Stomach (tissue), 9 donors: ENCODE data around the gene BRI3. TPM values are rescaled to one million over a fixed set of nuclear protein-coding genes. Genes with fewer than 3 reads are reported as not detected.

ENCODE experiments used
- DNase-seq, 2 donors: peaks; one replicate each; pipeline versions ENCODE4 v3.0.0 to v3.0.0-alpha.2; 2013 to 2019
- H3K27ac ChIP-seq, 5 donors: fragments of 200-600 bp in 4 of 5; sonication (generic) in 4 of 5; one replicate each; pipeline ENCODE4 v1.5.1; 2013 to 2019; ENCODE audit warnings: mild to moderate bottlenecking in 1 of 5, moderate library complexity in 1 of 5
- H3K27me3 ChIP-seq, 3 donors: fragments of 200-600 bp; sonication (generic); one replicate each; pipeline ENCODE4 v1.5.1; 2017 to 2019; ENCODE audit warnings: mixed run types in 1 of 3
- H3K36me3 ChIP-seq, 4 donors: fragments of 200-600 bp; sonication (generic); 1 replicate in 3 of 4; 2 replicates in 1 of 4; pipeline ENCODE4 v1.5.1; 2016 to 2019
- H3K4me1 ChIP-seq, 4 donors: fragments of 200-600 bp; sonication (generic); one replicate each; pipeline ENCODE4 v1.5.1; 2016 to 2019
- H3K4me3 ChIP-seq, 4 donors: fragments of 200-600 bp; sonication (generic) in 3 of 4; one replicate each; pipeline ENCODE4 v1.5.1; 2016 to 2019; ENCODE audit warnings: mild to moderate bottlenecking in 1 of 4
- H3K9me3 ChIP-seq, 4 donors: fragments of 200-600 bp; sonication (generic); one replicate each; pipeline ENCODE4 v1.5.1; 2016 to 2019
- CTCF ChIP-seq, 7 experiments: fragments of 450-650 bp in 4 of 7; fragments of 200-600 bp in 3 of 7; sonication (generic) in 3 of 7; IDR thresholded peaks; one replicate each; pipeline ENCODE4 v1.5.1; 2016 to 2019; ENCODE audit warnings: antibody characterized with exemption in 7 of 7, control low read depth in 2 of 7, mild to moderate bottlenecking in 1 of 7
- EP300 ChIP-seq: sonication (generic); formaldehyde crosslinking; IDR thresholded peaks from one replicate; pipeline ENCODE4 v1.6.1; 2017; ENCODE audit warnings: antibody characterized with exemption
- POLR2A ChIP-seq, 4 donors: fragments of 450-650 bp; IDR thresholded peaks; one replicate each; pipeline ENCODE4 v1.6.1; 2016; ENCODE audit warnings: antibody characterized with exemption in 4 of 4, control low read depth in 2 of 4, mild to moderate bottlenecking in 1 of 4, moderate library complexity in 1 of 4
- POLR2AphosphoS5 ChIP-seq, 3 donors: sonication (generic); formaldehyde crosslinking; IDR thresholded peaks; one replicate each; pipeline ENCODE4 v1.6.1; 2016; ENCODE audit warnings: antibody characterized with exemption in 3 of 3
- WGBS, 5 donors: extraction: QIAGEN DNeasy Blood & Tissue Kit in 3 of 5; methylation state at CpG; one replicate each; pipeline versions ENCODE4 v1.1.5 to v1.1.7; 2013 to 2018; 5-methylcytosine and 5-hydroxymethylcytosine counted together
- intact Hi-C: fragments of 100-400 bp; cut with DNase I; formaldehyde crosslinking; loops from one replicate; pipeline ENCODE4 v1.15.1; 2023; ENCODE audit warnings: low total_unique reads
- polyA plus RNA-seq, 3 donors: library from polyadenylated mRNA; stranded (reverse); fragments of 200-250 nt; gene quantifications; one replicate each; pipeline ENCODE4 v1.2.3, GENCODE V29; 2013
- total RNA-seq, 5 donors: library from RNA; depleted of rRNA; stranded (reverse); fragments of >200 nt; gene quantifications; one replicate each; pipeline versions ENCODE4 v1.1.0 to v1.2.3, GENCODE V29; 2014 to 2016
- donor health status: healthy with polysubstance abuse.
- donor health status: Bipolar disorder and iron deficiency.
- donor health status: healthy.

The BRI3 gene
- total and polyA plus RNA-seq, 8 donors, result 25.9 to 411 (median 92.8) TPM; not detected in 1

- intact Hi-C loops, result loop anchor here (10.0 kb wide), 1 partner anchor 93 kb away; no protein-coding TSS in a partner anchor
- Histone ChIP-seq H3K4me1 (peaks cover 8 to 17% (median 13%) of the 10 kb centered on the region in 4 donors), H3K36me3 (peaks cover 14 to 74% (median 56%) of the 10 kb centered on the region in 4 donors), H3K9me3 (no peaks in the 10 kb centered on the region), H3K27ac (no peak overlapping the region), H3K27me3 (no peaks in the 10 kb centered on the region), H3K4me3 (no peak overlapping the region)
- no peak for DNase-seq
- 83 to 89% (median 85%) methylated on average over 20 to 22 of the region's 22 CpGs for WGBS, 5 donors
- no peak for TF ChIP-seq POLR2A (IDR thresholded peaks at IDR 0.05)
- no peak for TF ChIP-seq CTCF (IDR thresholded peaks at IDR 0.05)
- no peak for TF ChIP-seq EP300
- no peak for TF ChIP-seq POLR2AphosphoS5 (IDR thresholded peaks at IDR 0.05)
These were observed 20.4 kb downstream of the BRI3 start for GRCh38 chr7:98301693-98302470.

GRCh38 chr7:98303176-98303865, 21.8 kb downstream of the BRI3 start:
- Histone ChIP-seq H3K27me3 (no peaks in the 10 kb centered on the region), H3K27ac (no peak overlapping the region), H3K4me3 (no peak overlapping the region), H3K4me1 (peaks cover 4 to 19% (median 10%) of the 10 kb centered on the region in 4 donors), H3K36me3 (peaks cover 22 to 80% (median 63%) of the 10 kb centered on the region in 4 donors), H3K9me3 (no peaks in the 10 kb centered on the region)
- no peak for DNase-seq
- no peak for TF ChIP-seq EP300
- no peak for TF ChIP-seq POLR2A (IDR thresholded peaks at IDR 0.05)
- TF ChIP-seq POLR2AphosphoS5 (IDR thresholded peaks at IDR 0.05), result no peak
- TF ChIP-seq CTCF (IDR thresholded peaks at IDR 0.05), result no peak
- WGBS, 5 donors, result 79 to 86% (median 83%) methylated on average over 19 of the region's 19 CpGs
- intact Hi-C loops, result loop anchor here (10.0 kb wide), 1 partner anchor 91 kb away; no protein-coding TSS in a partner anchor

- intact Hi-C loops, result loop anchor here (10.0 kb wide), 1 partner anchor 91 kb away; no protein-coding TSS in a partner anchor
- H3K4me3 ChIP-seq, result no peak overlapping the region
- TF ChIP-seq POLR2AphosphoS5 (IDR thresholded peaks at IDR 0.05) (no peak), POLR2A (IDR thresholded peaks at IDR 0.05) (no peak), EP300 (no peak), CTCF (IDR thresholded peaks at IDR 0.05) (no peak)
- peaks cover 22 to 86% (median 67%) of the 10 kb centered on the region in 4 donors for H3K36me3 ChIP-seq
- H3K27ac ChIP-seq, result no peak overlapping the region
- H3K4me1 ChIP-seq, result peaks cover 0 to 19% (median 10%) of the 10 kb centered on the region in 4 donors
- DNase-seq, result no peak
- no peaks in the 10 kb centered on the region for H3K9me3 ChIP-seq
- no peaks in the 10 kb centered on the region for H3K27me3 ChIP-seq
- WGBS, 5 donors, result 75 to 88% (median 83%) methylated on average over 4 to 15 of the region's 15 CpGs
These were observed 22.4 kb downstream of the BRI3 start for GRCh38 chr7:98303906-98304305.

- Histone ChIP-seq H3K27me3 (no peaks in the 10 kb centered on the region), H3K27ac (peak overlapping the region in 2 of 5 donors; percentile 14 to 35), H3K4me1 (peaks cover 0 to 19% (median 10%) of the 10 kb centered on the region in 4 donors), H3K4me3 (no peak overlapping the region), H3K36me3 (peaks cover 29 to 95% (median 73%) of the 10 kb centered on the region in 4 donors), H3K9me3 (no peaks in the 10 kb centered on the region)
- intact Hi-C loops, result loop anchor here (10.0 kb wide), 1 partner anchor 89 kb away; no protein-coding TSS in a partner anchor
- TF ChIP-seq EP300 (no peak), POLR2A (IDR thresholded peaks at IDR 0.05) (no peak), POLR2AphosphoS5 (IDR thresholded peaks at IDR 0.05) (peak in 2 of 3 donors; percentile 14 to 22), CTCF (IDR thresholded peaks at IDR 0.05) (no peak)
- 29 to 52% (median 39%) methylated on average over 20 to 22 of the region's 22 CpGs for WGBS, 5 donors
- DNase-seq, result no peak
These were observed 24.6 kb downstream of the BRI3 start for GRCh38 chr7:98305951-98306535.
